ENCODE data around the gene C1orf174.

DNA sequence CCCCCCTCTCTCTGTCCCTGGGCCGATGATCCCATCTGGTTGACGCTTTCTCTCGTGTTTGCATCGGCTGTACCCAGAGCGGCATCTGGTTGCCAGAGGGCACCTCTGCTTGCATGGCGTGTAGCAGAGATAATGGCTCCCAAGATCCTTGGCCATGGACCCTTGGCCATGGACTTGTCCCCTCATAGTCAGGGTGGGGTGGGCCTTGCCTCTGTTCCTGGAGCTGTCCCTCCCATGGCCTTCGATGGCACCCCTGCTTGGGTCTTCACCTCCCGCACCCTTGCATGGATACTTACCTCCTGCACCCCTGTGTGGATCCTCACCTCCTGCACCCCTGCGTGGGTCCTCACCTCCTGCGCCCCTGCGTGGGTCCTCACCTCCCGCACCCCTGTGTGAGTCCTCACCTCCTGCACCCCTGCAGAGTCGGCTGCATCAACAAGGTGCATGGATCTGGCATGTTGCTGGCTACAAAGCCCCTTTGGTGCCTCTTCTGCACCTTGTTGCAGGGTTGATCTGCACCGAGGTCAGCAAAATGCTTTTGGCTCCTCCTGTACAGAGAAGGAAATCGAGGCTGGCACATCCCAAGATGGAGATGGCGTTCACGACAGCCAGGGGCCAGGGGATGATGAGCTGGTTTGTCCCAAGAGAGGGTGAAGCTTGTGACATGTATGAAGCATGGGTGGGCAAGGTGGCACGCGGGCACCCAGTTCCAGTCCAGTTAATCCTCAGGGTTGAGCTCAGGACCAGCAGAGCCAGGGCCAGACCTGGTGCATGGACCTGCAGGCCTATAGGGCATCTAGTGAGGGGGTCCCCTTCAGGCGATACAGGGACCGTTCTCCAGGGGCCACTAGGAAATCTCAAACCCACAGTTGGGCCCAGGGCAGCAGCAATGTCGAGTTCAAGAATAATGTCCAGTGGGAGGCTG lies 46.1 kb upstream of the C1orf174 start:
- no peak for TF ChIP-seq CTCF (IDR thresholded peaks at IDR 0.05; ENCODE audit: poor library complexity)
- no peak for TF ChIP-seq EZH2 (IDR thresholded peaks at IDR 0.05; ENCODE audit: borderline replicate concordance)
- TF ChIP-seq EZH2phosphoT487 (IDR thresholded peaks at IDR 0.05; ENCODE audit: low read depth, severe bottlenecking, unreplicated experiment): no peak

All from hepatocyte (in vitro differentiated cells).